Measurements from ENCODE around the gene RGS10. TPM values are rescaled to one million over a fixed set of nuclear protein-coding genes. Genes with fewer than 3 reads are reported as not detected.

The RGS10 gene
- total and polyA plus RNA-seq, 9 of the 15 experiments (the other 6 are each of a cell fraction or from before 2014, with no cell fraction given), result 31.9 to 123 (median 62.1) TPM

DNA sequence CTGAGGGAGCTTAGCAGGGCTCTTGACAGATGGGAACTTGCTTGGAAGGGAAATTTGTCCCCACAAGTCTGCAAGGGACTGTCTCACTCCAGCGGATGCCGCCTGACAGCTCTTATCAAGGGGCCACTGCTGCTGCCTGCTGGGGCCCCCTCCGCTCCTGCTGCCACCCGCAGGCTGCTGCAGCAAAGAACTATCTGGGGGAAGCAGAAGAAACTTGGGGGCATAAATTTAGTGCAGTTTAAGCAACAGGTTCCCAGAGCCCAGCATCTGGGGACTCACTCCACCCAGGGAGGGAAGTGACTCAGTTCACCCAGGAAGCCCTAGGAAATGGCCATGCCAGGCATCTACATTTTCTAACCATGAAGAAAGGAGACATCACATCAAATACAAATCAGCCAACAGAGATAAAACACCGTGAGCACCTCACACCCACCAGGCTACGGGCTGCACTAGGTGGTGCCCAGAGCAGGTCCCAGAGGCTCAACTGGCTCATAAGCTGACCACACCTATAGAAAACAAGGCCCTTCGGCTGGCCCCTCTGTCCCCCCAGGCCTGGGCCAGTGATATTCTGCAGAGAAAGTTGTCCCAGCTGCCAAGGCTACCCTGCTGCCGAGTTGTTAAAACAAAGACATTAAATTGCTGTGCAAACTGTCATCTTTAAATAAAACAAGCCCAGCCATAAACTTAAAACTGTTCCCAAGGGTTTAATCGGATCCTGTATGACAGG, 3.7 kb downstream of the RGS10 start (continued):
- TF ChIP-seq, protein P1, sequence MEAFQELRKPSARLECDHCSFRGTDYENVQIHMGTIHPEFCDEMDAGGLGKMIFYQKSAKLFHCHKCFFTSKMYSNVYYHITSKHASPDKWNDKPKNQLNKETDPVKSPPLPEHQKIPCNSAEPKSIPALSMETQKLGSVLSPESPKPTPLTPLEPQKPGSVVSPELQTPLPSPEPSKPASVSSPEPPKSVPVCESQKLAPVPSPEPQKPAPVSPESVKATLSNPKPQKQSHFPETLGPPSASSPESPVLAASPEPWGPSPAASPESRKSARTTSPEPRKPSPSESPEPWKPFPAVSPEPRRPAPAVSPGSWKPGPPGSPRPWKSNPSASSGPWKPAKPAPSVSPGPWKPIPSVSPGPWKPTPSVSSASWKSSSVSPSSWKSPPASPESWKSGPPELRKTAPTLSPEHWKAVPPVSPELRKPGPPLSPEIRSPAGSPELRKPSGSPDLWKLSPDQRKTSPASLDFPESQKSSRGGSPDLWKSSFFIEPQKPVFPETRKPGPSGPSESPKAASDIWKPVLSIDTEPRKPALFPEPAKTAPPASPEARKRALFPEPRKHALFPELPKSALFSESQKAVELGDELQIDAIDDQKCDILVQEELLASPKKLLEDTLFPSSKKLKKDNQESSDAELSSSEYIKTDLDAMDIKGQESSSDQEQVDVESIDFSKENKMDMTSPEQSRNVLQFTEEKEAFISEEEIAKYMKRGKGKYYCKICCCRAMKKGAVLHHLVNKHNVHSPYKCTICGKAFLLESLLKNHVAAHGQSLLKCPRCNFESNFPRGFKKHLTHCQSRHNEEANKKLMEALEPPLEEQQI (IDR thresholded peaks at IDR 0.05), result no peak
- TF ChIP-seq SRF (CRISPR knock-in tag; IDR thresholded peaks at IDR 0.05) (no peak), ERF (CRISPR knock-in tag; IDR thresholded peaks at IDR 0.05) (no peak), YY1 (IDR thresholded peaks at IDR 0.05; ENCODE audit: borderline replicate concordance in 1 of 3, control insufficient read depth in 1 of 3, extremely low read depth in 1 of 3, insufficient read depth in 3 of 3, insufficient read length in 1 of 3, insufficient replicate concordance in 2 of 3, low read depth in 1 of 3, low read length in 2 of 3) (peak in 2 of 3 experiments; percentile 10 to 25), ZNF584 (CRISPR knock-in tag; IDR thresholded peaks at IDR 0.05; ENCODE audit: low read depth) (0 out of 2 replicates have a peak, but pooled peaks have one; percentile 47), BCOR (IDR thresholded peaks at IDR 0.05) (0 out of 2 replicates have a peak, but pooled peaks have one; percentile 8), ILK (tag; IDR thresholded peaks at IDR 0.05; ENCODE audit: borderline replicate concordance, low read depth) (no peak), SP1 (CRISPR knock-in tag; IDR thresholded peaks at IDR 0.05) (no peak), SRSF3 (IDR thresholded peaks at IDR 0.05; ENCODE audit: insufficient read depth, low read length) (no peak), TAL1 (IDR thresholded peaks at IDR 0.05) (peak; percentile 70), NFIC (IDR thresholded peaks at IDR 0.05) (peak; percentile 28; the same call in 1 of the 2 replicates)
- TF ChIP-seq, protein P2, sequence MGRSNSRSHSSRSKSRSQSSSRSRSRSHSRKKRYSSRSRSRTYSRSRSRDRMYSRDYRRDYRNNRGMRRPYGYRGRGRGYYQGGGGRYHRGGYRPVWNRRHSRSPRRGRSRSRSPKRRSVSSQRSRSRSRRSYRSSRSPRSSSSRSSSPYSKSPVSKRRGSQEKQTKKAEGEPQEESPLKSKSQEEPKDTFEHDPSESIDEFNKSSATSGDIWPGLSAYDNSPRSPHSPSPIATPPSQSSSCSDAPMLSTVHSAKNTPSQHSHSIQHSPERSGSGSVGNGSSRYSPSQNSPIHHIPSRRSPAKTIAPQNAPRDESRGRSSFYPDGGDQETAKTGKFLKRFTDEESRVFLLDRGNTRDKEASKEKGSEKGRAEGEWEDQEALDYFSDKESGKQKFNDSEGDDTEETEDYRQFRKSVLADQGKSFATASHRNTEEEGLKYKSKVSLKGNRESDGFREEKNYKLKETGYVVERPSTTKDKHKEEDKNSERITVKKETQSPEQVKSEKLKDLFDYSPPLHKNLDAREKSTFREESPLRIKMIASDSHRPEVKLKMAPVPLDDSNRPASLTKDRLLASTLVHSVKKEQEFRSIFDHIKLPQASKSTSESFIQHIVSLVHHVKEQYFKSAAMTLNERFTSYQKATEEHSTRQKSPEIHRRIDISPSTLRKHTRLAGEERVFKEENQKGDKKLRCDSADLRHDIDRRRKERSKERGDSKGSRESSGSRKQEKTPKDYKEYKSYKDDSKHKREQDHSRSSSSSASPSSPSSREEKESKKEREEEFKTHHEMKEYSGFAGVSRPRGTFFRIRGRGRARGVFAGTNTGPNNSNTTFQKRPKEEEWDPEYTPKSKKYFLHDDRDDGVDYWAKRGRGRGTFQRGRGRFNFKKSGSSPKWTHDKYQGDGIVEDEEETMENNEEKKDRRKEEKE (IDR thresholded peaks at IDR 0.05; ENCODE audit: borderline replicate concordance in 1 of 2, control insufficient read depth in 1 of 2, low read depth in 2 of 2, low read length in 1 of 2), result 0 out of 4 replicates have a peak, but pooled peaks of 1 of the 2 experiments have one; percentile 42
- TF ChIP-seq, protein P3, sequence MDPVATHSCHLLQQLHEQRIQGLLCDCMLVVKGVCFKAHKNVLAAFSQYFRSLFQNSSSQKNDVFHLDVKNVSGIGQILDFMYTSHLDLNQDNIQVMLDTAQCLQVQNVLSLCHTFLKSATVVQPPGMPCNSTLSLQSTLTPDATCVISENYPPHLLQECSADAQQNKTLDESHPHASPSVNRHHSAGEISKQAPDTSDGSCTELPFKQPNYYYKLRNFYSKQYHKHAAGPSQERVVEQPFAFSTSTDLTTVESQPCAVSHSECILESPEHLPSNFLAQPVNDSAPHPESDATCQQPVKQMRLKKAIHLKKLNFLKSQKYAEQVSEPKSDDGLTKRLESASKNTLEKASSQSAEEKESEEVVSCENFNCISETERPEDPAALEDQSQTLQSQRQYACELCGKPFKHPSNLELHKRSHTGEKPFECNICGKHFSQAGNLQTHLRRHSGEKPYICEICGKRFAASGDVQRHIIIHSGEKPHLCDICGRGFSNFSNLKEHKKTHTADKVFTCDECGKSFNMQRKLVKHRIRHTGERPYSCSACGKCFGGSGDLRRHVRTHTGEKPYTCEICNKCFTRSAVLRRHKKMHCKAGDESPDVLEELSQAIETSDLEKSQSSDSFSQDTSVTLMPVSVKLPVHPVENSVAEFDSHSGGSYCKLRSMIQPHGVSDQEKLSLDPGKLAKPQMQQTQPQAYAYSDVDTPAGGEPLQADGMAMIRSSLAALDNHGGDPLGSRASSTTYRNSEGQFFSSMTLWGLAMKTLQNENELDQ (CRISPR knock-in tag; IDR thresholded peaks at IDR 0.05; ENCODE audit: borderline replicate concordance), result no peak
- TF ChIP-seq, protein P4, sequence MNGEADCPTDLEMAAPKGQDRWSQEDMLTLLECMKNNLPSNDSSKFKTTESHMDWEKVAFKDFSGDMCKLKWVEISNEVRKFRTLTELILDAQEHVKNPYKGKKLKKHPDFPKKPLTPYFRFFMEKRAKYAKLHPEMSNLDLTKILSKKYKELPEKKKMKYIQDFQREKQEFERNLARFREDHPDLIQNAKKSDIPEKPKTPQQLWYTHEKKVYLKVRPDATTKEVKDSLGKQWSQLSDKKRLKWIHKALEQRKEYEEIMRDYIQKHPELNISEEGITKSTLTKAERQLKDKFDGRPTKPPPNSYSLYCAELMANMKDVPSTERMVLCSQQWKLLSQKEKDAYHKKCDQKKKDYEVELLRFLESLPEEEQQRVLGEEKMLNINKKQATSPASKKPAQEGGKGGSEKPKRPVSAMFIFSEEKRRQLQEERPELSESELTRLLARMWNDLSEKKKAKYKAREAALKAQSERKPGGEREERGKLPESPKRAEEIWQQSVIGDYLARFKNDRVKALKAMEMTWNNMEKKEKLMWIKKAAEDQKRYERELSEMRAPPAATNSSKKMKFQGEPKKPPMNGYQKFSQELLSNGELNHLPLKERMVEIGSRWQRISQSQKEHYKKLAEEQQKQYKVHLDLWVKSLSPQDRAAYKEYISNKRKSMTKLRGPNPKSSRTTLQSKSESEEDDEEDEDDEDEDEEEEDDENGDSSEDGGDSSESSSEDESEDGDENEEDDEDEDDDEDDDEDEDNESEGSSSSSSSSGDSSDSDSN (IDR thresholded peaks at IDR 0.05; ENCODE audit: borderline replicate concordance in 1 of 2, low read depth in 2 of 2, low read length in 2 of 2), result peak; percentile 90 to 97; a peak in 3 of 4 replicates
